ENCODE results near the gene KCNT1. TPM values are rescaled to one million over a fixed set of nuclear protein-coding genes. Genes with fewer than 3 reads are reported as not detected.

KCNT1 gene
- total RNA-seq, 1 donor from 2014 or later: not detected

DNA sequence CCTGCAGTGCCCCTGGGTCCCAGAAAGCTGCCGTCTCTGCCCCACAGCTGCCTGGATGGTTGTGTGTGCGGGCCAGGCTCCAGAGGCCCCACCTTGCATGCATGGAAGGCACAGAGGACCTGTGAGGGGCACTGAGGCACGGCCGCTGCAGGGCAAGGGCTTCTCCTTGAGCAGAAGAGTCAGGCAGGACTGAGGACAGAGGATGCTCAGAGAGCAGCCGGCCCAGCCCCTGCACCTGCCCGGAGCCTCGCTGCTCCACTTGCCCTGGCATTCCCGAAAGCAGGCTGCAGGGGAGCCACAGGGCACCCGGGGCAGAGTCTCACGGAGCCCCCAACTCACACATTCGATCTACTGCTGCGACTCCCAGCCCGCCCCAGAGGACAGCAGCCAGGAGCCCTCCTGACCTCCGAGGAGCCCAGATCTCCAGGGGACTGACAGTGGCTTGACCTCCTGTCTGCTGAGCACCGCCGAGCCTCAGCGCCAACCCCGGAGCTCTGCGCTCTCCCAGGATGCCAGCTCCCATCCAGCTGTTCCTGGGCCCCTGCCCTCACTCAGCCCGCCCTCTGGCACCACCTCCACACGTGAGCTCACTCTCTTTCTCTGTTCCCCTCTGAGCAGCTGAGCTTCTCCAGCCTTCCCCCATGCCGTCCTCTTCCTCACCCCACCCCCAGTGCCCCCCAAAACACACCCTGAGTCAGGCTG, 95.0 kb downstream of the KCNT1 start:
- Histone ChIP-seq H3K36me3 (no peaks in the 10 kb centered on the region), H3K27me3 (no peaks in the 10 kb centered on the region), H3K4me1 (peaks cover 0 to 6% of the 10 kb centered on the region in 2 donors), H3K9me3 (no peaks in the 10 kb centered on the region), H3K4me3 (no peak overlapping the region), H3K27ac (no peak overlapping the region)
- DNase-seq (ENCODE audit: low spot score in 2 of 2): no peak
- intact Hi-C loops (cut with DNase I): no loop called here
- no peak for TF ChIP-seq CTCF (IDR thresholded peaks at IDR 0.05)

GRCh38 chr9:135797507-135798262, 95.7 kb downstream of the KCNT1 start:
- Histone ChIP-seq H3K4me3 (no peak overlapping the region), H3K36me3 (no peaks in the 10 kb centered on the region), H3K9me3 (no peaks in the 10 kb centered on the region), H3K4me1 (peaks cover 0 to 6% of the 10 kb centered on the region in 2 donors), H3K27ac (no peak overlapping the region), H3K27me3 (no peaks in the 10 kb centered on the region)
- TF ChIP-seq CTCF (IDR thresholded peaks at IDR 0.05): peak; percentile 13 to 53 (median 43)
- intact Hi-C loops (cut with DNase I): no loop called here
- DNase-seq (ENCODE audit: low spot score in 2 of 2): no peak

DNA sequence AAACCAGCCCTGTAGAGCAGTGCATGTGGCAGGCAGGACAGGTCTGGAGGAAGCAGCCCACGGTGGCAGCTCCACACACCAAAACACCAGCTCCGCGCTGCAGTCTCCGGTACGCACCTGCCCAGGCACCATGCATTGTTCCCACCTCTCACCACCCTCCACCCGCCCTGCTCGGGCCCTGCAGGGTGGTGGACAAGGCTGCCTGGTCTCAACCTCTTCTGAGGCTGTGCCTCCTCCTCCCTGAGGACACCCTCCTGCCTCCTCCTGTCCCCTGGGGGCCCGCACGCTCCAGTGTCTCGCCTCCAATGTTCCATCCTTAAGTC, 96.2 kb downstream of the KCNT1 start:
- no peak for DNase-seq (ENCODE audit: low spot score in 2 of 2)
- H3K4me3 ChIP-seq: no peak overlapping the region
- no peaks in the 10 kb centered on the region for H3K27me3 ChIP-seq
- intact Hi-C loops (cut with DNase I): no loop called here
- no peak overlapping the region for H3K27ac ChIP-seq
- peaks cover 0 to 6% of the 10 kb centered on the region in 2 donors for H3K4me1 ChIP-seq
- no peaks in the 10 kb centered on the region for H3K9me3 ChIP-seq
- TF ChIP-seq CTCF (IDR thresholded peaks at IDR 0.05): no peak
- H3K36me3 ChIP-seq: no peaks in the 10 kb centered on the region

GRCh38 chr9:135799261-135799660, 97.3 kb downstream of the KCNT1 start:
- no peak for DNase-seq (ENCODE audit: low spot score in 2 of 2)
- Histone ChIP-seq H3K36me3 (no peaks in the 10 kb centered on the region), H3K4me1 (peaks cover 0 to 6% of the 10 kb centered on the region in 2 donors), H3K9me3 (no peaks in the 10 kb centered on the region), H3K27ac (no peak overlapping the region), H3K27me3 (no peaks in the 10 kb centered on the region), H3K4me3 (no peak overlapping the region)
- no peak for TF ChIP-seq CTCF (IDR thresholded peaks at IDR 0.05)
- intact Hi-C loops (cut with DNase I): no loop called here

- no peak for DNase-seq (ENCODE audit: low spot score in 2 of 2)
- Histone ChIP-seq H3K27me3 (no peaks in the 10 kb centered on the region), H3K4me1 (peaks cover 0 to 9% of the 10 kb centered on the region in 2 donors), H3K36me3 (no peaks in the 10 kb centered on the region), H3K4me3 (no peak overlapping the region), H3K9me3 (no peaks in the 10 kb centered on the region), H3K27ac (no peak overlapping the region)
- intact Hi-C loops (cut with DNase I): no loop called here
- TF ChIP-seq CTCF (IDR thresholded peaks at IDR 0.05): no peak
Observed at GRCh38 chr9:135801070-135801469, 99.1 kb downstream of the KCNT1 start.

Data from ascending aorta (tissue), 2 donors.